Smooth muscle cell (in vitro differentiated cells): ENCODE data around the gene RIOX2. TPM values are rescaled to one million over a fixed set of nuclear protein-coding genes. Genes with fewer than 3 reads are reported as not detected.

ENCODE experiments used
- DNase-seq: peaks from one replicate; lab custom pipeline; 2025; ENCODE audit not compliant: unreplicated experiment; lab: John Stamatoyannopoulos, UW
- H2AFZ ChIP-seq: fragments of 200-600 bp; sonication (generic); 2 replicates; pipeline ENCODE4 v1.6.0; 2016; ENCODE audit warnings: antibody characterized with exemption, low read depth, mild to moderate bottlenecking
- H3F3A ChIP-seq: fragments of 200-600 bp; sonication (generic); 2 replicates; pipeline ENCODE4 v1.6.0; 2017; ENCODE audit warnings: antibody characterized with exemption, low read depth
- H3K27ac ChIP-seq: fragments of 200-600 bp; sonication (generic); 2 replicates; pipeline ENCODE4 v1.5.1; 2016; ENCODE audit warnings: low read depth, mild to moderate bottlenecking
- H3K27me3 ChIP-seq: fragments of 200-600 bp; sonication (generic); 2 replicates; pipeline ENCODE4 v1.6.1; 2016; ENCODE audit warnings: low read depth, mild to moderate bottlenecking
- H3K36me3 ChIP-seq: fragments of 200-600 bp; sonication (generic); 2 replicates; pipeline ENCODE4 v1.5.1; 2016; ENCODE audit warnings: low read depth
- H3K4me1 ChIP-seq: fragments of 200-600 bp; sonication (generic); 2 replicates; pipeline ENCODE4 v1.5.1; 2016; ENCODE audit warnings: low read depth
- H3K4me2 ChIP-seq: fragments of 200-600 bp; sonication (generic); 2 replicates; pipeline ENCODE4 v1.6.0; 2016; ENCODE audit warnings: mild to moderate bottlenecking
- H3K4me3 ChIP-seq: fragments of 200-600 bp; sonication (generic); 2 replicates; pipeline ENCODE4 v1.5.1; 2016; ENCODE audit warnings: mild to moderate bottlenecking
- H3K79me2 ChIP-seq: fragments of 200-600 bp; sonication (generic); 2 replicates; pipeline ENCODE4 v1.6.0; 2016; ENCODE audit warnings: low read depth, mild to moderate bottlenecking
- H3K9ac ChIP-seq: fragments of 200-600 bp; sonication (generic); 2 replicates; pipeline ENCODE4 v1.6.0; 2016; ENCODE audit warnings: low read depth
- H3K9me3 ChIP-seq: fragments of 200-600 bp; sonication (generic); replicated peaks from 2 replicates; pipeline ENCODE4 v1.5.1; 2016; ENCODE audit warnings: low read depth
- H4K20me1 ChIP-seq: fragments of 200-600 bp; sonication (generic); 2 replicates; pipeline ENCODE4 v1.6.0; 2016; ENCODE audit warnings: low read depth
- WGBS: methylation state at CpG from one replicate; pipeline ENCODE4 v1.1.7; 2016; ENCODE audit warnings: low lambda C conversion rate; 5-methylcytosine and 5-hydroxymethylcytosine counted together
- polyA plus RNA-seq: library from polyadenylated mRNA; unstranded; fragments of >200 nt; fragmentation: Nextera tagmentation; extraction: Ambion mirVana; gene quantifications from 2 replicates; pipeline ENCODE4 v1.2.1, GENCODE V29; 2016
- total RNA-seq: library from RNA; depleted of rRNA; stranded (reverse); fragments of >200 nt; gene quantifications from 2 replicates; pipeline ENCODE4 v1.2.3, GENCODE V29; 2014
- TF ChIP-seq, protein P1 (sequence below): fragments of 200-600 bp; sonication (generic); IDR thresholded peaks from 2 replicates; pipeline ENCODE4 v1.5.1; 2017; ENCODE audit warnings: borderline replicate concordance, mild to moderate bottlenecking, antibody characterized with exemption; ENCODE audit not compliant: insufficient read depth, poor library complexity, severe bottlenecking

RIOX2 gene
- total and polyA plus RNA-seq, 2 experiments from 2014 or later, result 14.6 to 17.8 TPM

DNA sequence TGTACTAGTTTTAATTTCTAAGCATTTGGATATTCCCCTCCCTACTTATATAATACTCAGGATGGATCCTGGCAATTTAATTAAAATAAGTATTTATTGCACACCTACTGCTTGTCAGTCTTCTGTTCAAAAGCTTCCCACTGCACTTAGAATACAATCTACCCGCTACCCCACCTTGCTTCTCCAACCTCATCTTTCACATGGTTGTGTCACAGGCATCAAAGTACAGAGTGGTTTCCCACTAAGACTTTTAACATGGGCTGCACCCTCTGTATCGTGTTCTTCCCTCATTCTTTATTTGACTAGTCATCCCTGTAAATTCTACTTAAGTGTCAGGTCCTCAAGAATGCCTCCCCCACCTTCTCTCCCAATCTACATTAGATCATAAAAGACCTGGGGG is 35.0 kb downstream of the RIOX2 start:
- TF ChIP-seq, protein P1, sequence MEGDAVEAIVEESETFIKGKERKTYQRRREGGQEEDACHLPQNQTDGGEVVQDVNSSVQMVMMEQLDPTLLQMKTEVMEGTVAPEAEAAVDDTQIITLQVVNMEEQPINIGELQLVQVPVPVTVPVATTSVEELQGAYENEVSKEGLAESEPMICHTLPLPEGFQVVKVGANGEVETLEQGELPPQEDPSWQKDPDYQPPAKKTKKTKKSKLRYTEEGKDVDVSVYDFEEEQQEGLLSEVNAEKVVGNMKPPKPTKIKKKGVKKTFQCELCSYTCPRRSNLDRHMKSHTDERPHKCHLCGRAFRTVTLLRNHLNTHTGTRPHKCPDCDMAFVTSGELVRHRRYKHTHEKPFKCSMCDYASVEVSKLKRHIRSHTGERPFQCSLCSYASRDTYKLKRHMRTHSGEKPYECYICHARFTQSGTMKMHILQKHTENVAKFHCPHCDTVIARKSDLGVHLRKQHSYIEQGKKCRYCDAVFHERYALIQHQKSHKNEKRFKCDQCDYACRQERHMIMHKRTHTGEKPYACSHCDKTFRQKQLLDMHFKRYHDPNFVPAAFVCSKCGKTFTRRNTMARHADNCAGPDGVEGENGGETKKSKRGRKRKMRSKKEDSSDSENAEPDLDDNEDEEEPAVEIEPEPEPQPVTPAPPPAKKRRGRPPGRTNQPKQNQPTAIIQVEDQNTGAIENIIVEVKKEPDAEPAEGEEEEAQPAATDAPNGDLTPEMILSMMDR, result no peak
- peaks cover 9% of the 10 kb centered on the region for H3K36me3 ChIP-seq
- no peaks in the 10 kb centered on the region for H4K20me1 ChIP-seq
- no peak overlapping the region for H3K27ac ChIP-seq
- H3K79me2 ChIP-seq, result no peaks in the 10 kb centered on the region
- no peaks in the 10 kb centered on the region for H3K9me3 ChIP-seq
- no peak for DNase-seq
- H3K4me3 ChIP-seq, result no peak overlapping the region
- H3K4me1 ChIP-seq, result no peaks in the 10 kb centered on the region
- 77% methylated on average over 2 of the region's 2 CpGs for WGBS
- no peaks in the 10 kb centered on the region for H3F3A ChIP-seq
- H3K4me2 ChIP-seq, result no peak overlapping the region
- no peaks in the 10 kb centered on the region for H3K27me3 ChIP-seq
- H3K9ac ChIP-seq, result no peak overlapping the region
- no peak overlapping the region for H2AFZ ChIP-seq

DNA sequence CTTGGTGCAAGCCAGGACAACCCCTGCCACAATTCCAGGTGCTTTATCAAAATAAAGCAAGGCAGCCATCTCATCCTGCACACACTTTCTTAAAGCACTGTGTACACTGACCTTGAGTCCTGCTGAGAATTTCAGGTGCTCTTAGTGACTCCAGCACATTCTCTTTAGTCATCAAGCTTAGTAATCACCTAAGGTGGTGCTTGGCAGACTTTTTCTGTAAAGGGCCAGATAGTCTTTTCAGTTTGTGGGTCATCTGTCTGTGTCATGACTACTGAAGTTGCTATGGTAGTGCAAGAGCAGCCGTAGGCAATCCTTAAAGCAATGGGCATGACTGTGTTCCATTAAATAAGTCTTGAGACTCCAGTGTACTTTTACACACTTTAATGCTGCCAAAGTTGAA is 36.4 kb downstream of the RIOX2 start:
- H3K36me3 ChIP-seq, result peaks cover 9% of the 10 kb centered on the region
- 88% methylated on average over 1 of the region's 1 CpG for WGBS
- H4K20me1 ChIP-seq, result no peaks in the 10 kb centered on the region
- H3K9me3 ChIP-seq, result no peaks in the 10 kb centered on the region
- no peaks in the 10 kb centered on the region for H3K27me3 ChIP-seq
- H3K79me2 ChIP-seq, result no peaks in the 10 kb centered on the region
- no peak overlapping the region for H3K4me2 ChIP-seq
- H3F3A ChIP-seq, result no peaks in the 10 kb centered on the region
- TF ChIP-seq, protein P1, result no peak
- no peak overlapping the region for H3K27ac ChIP-seq
- no peaks in the 10 kb centered on the region for H3K4me1 ChIP-seq
- H3K9ac ChIP-seq, result no peak overlapping the region
- no peak for DNase-seq
- H2AFZ ChIP-seq, result no peak overlapping the region
- no peak overlapping the region for H3K4me3 ChIP-seq

DNA sequence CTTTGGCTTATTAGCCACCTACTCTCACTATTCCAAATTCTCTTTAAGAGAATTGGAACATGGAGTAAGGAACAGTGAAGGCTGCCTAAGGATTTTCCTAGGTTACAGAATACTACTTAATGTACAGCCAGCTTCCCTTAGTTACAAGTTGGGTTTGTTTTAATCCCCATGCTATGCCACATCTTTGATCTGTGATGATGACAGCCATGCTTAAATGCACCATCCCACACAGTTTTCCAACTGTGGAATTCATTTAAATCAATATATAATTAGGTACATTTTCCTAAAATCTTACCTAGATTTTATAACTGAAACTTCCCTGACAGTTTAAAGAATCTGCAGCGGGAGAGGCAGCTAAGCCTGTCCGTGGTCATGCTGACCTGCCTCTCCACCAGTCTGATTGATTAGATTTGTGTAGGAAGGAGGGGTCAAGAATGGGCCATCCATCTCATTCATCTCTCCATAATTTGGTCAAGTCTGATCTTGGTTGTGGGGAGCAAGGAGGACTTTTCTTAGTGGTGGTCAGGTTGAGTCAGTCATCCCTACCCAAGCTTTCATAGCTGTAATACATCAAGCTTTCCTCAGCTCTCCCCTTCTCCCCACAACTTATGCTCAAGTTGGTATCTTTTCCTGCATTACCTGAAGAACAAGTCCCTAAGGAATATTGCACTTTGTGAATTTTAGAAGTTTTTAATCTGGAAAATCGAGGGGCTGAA is 37.1 kb downstream of the RIOX2 start:
- 92% methylated on average over 3 of the region's 3 CpGs for WGBS
- no peak for DNase-seq
- Histone ChIP-seq H2AFZ (no peak overlapping the region), H3K4me3 (no peak overlapping the region), H3K36me3 (peaks cover 9% of the 10 kb centered on the region), H3K9me3 (no peaks in the 10 kb centered on the region), H3F3A (no peaks in the 10 kb centered on the region), H4K20me1 (no peaks in the 10 kb centered on the region), H3K27ac (no peak overlapping the region), H3K9ac (no peak overlapping the region), H3K4me2 (no peak overlapping the region), H3K4me1 (no peaks in the 10 kb centered on the region), H3K79me2 (no peaks in the 10 kb centered on the region), H3K27me3 (no peaks in the 10 kb centered on the region)
- TF ChIP-seq, protein P1, result no peak

DNA sequence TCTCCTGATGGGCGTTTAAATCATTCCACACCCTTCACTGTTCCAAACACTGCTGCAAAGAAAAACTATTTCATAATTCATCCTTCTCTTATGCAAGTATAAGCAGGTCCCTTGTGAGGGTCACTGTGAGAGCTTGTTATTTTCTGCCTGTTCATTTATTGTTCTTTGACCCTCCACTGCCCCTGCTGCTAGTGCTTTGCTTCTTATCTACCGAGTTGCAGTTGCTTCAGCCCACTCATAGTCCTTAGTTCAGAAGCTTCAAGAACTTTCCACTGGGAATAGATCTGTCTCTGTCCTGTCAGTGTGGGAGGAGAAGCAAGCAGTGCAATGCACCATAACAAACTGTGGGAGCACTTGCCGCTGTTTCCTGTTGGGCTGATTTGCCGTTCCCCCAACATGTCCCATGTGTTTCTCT is 39.8 kb downstream of the RIOX2 start:
- TF ChIP-seq, protein P1, result no peak
- H2AFZ ChIP-seq, result no peak overlapping the region
- H3K79me2 ChIP-seq, result no peaks in the 10 kb centered on the region
- H3K27ac ChIP-seq, result no peak overlapping the region
- no peaks in the 10 kb centered on the region for H3K9me3 ChIP-seq
- H3K4me3 ChIP-seq, result no peak overlapping the region
- no peaks in the 10 kb centered on the region for H3F3A ChIP-seq
- DNase-seq, result no peak
- H3K4me2 ChIP-seq, result no peak overlapping the region
- H3K4me1 ChIP-seq, result no peaks in the 10 kb centered on the region
- 71% methylated on average over 4 of the region's 4 CpGs for WGBS
- no peak overlapping the region for H3K9ac ChIP-seq
- H3K27me3 ChIP-seq, result no peaks in the 10 kb centered on the region
- no peaks in the 10 kb centered on the region for H4K20me1 ChIP-seq
- H3K36me3 ChIP-seq, result peaks cover 8% of the 10 kb centered on the region
